Activated CD4-positive, alpha-beta T cell treated with anti-CD3 and anti-CD28 coated beads, Interleukin-2, amount 10 ng/mL, durations not matched to agents 7 days and 5 days (primary cell): ENCODE data around the gene NR0B1. TPM values are rescaled to one million over a fixed set of nuclear protein-coding genes. Genes with fewer than 3 reads are reported as not detected.

Source experiments
- CTCF ChIA-PET: fragments of 350-600 bp; sonication (Branson Sonifier 250); formaldehyde crosslinking; loops from one replicate; lab custom pipeline; 2021; ENCODE audit warnings: antibody characterized with exemption; lab: Charles Lee
- POLR2A ChIA-PET: fragments of 350-600 bp; sonication (Branson Sonifier 250); formaldehyde crosslinking; loops from one replicate; lab custom pipeline; 2021; ENCODE audit warnings: antibody characterized with exemption; lab: Charles Lee
- DNase-seq: peaks from one replicate; pipeline ENCODE4 v3.0.0-alpha.2; 2020
- H3K27ac Mint-ChIP-seq: one replicate; pipeline ENCODE4 v1.8.0; 2021; ENCODE audit warnings: mild to moderate bottlenecking, moderate library complexity, mixed read lengths
- H3K27me3 Mint-ChIP-seq: one replicate; pipeline ENCODE4 v1.8.0; 2021; ENCODE audit warnings: mixed read lengths
- H3K36me3 Mint-ChIP-seq: one replicate; pipeline ENCODE4 v1.8.0; 2021; ENCODE audit warnings: low read depth, mixed read lengths
- H3K4me1 Mint-ChIP-seq: one replicate; pipeline ENCODE4 v1.8.0; 2021; ENCODE audit warnings: mixed read lengths
- H3K4me3 Mint-ChIP-seq: one replicate; pipeline ENCODE4 v1.8.0; 2021; ENCODE audit warnings: mild to moderate bottlenecking, moderate library complexity, mixed read lengths
- H3K9me3 Mint-ChIP-seq: one replicate; pipeline ENCODE4 v1.8.0; 2021; ENCODE audit warnings: mixed read lengths
- total RNA-seq, 2 experiments: library from RNA; stranded (reverse); gene quantifications; one replicate each; pipeline ENCODE4 v1.2.3, GENCODE V29; 2021

Gene NR0B1
- total RNA-seq, 2 experiments from 2014 or later, result not detected

- POLR2A ChIA-PET, result no interaction called here
Measured at GRCh38 chrX:30302956-30303355, 6.2 kb downstream of the NR0B1 start.

GRCh38 chrX:30301963-30302362 lies 7.2 kb downstream of the NR0B1 start:
- peaks cover 6% of the 10 kb centered on the region for H3K27me3 Mint-ChIP-seq
- no peak for DNase-seq
- H3K9me3 Mint-ChIP-seq, result no peaks in the 10 kb centered on the region
- POLR2A ChIA-PET, result no interaction called here
- no peaks in the 10 kb centered on the region for H3K36me3 Mint-ChIP-seq
- no peaks in the 10 kb centered on the region for H3K4me1 Mint-ChIP-seq
- CTCF ChIA-PET, result interaction anchor here (2.1 kb wide), 1 partner anchor 14 kb away, joined by 6 read pairs; no protein-coding TSS in a partner anchor
- no peak overlapping the region for H3K27ac Mint-ChIP-seq
- no peak overlapping the region for H3K4me3 Mint-ChIP-seq

More at GRCh38 chrX:30302956-30303355, 6.2 kb downstream of the NR0B1 start:
- H3K9me3 Mint-ChIP-seq, result no peaks in the 10 kb centered on the region
- H3K4me1 Mint-ChIP-seq, result no peaks in the 10 kb centered on the region
- no peak for DNase-seq
- H3K4me3 Mint-ChIP-seq, result no peak overlapping the region
- H3K27ac Mint-ChIP-seq, result no peak overlapping the region
- CTCF ChIA-PET, result interaction anchor here (2.1 kb wide), 1 partner anchor 15 kb away, joined by 6 read pairs; no protein-coding TSS in a partner anchor
- peaks cover 10% of the 10 kb centered on the region for H3K27me3 Mint-ChIP-seq
- H3K36me3 Mint-ChIP-seq, result no peaks in the 10 kb centered on the region

GRCh38 chrX:30301208-30301607 lies 8.0 kb downstream of the NR0B1 start:
- Mint-ChIP-seq H3K36me3 (no peaks in the 10 kb centered on the region), H3K4me1 (no peaks in the 10 kb centered on the region), H3K27ac (no peak overlapping the region), H3K9me3 (no peaks in the 10 kb centered on the region), H3K4me3 (no peak overlapping the region), H3K27me3 (peaks cover 6% of the 10 kb centered on the region)
- ChIA-PET CTCF (interaction anchor here (2.1 kb wide), 1 partner anchor 13 kb away, joined by 6 read pairs; no protein-coding TSS in a partner anchor), POLR2A (no interaction called here)
- no peak for DNase-seq

GRCh38 chrX:30296408-30297254 lies 12.6 kb downstream of the NR0B1 start:
- Mint-ChIP-seq H3K4me1 (no peaks in the 10 kb centered on the region), H3K36me3 (no peaks in the 10 kb centered on the region), H3K4me3 (no peak overlapping the region), H3K27ac (no peak overlapping the region), H3K27me3 (peaks cover 4% of the 10 kb centered on the region), H3K9me3 (no peaks in the 10 kb centered on the region)
- no peak for DNase-seq
- ChIA-PET POLR2A (no interaction called here), CTCF (interaction anchor here (0.9 kb wide), 1 partner anchor 9 kb away, joined by 4 read pairs; no protein-coding TSS in a partner anchor)

- DNase-seq, result no peak
- ChIA-PET CTCF (no interaction called here), POLR2A (no interaction called here)
- Mint-ChIP-seq H3K27me3 (no peaks in the 10 kb centered on the region), H3K9me3 (no peaks in the 10 kb centered on the region), H3K27ac (no peak overlapping the region), H3K36me3 (no peaks in the 10 kb centered on the region), H3K4me1 (peaks cover 6% of the 10 kb centered on the region), H3K4me3 (no peak overlapping the region)
Measured at GRCh38 chrX:30283456-30284200, 25.6 kb downstream of the NR0B1 start.

- Mint-ChIP-seq H3K27ac (no peak overlapping the region), H3K4me3 (no peak overlapping the region), H3K9me3 (no peaks in the 10 kb centered on the region), H3K27me3 (no peaks in the 10 kb centered on the region), H3K36me3 (no peaks in the 10 kb centered on the region), H3K4me1 (peaks cover 6% of the 10 kb centered on the region)
- ChIA-PET CTCF (no interaction called here), POLR2A (no interaction called here)
- DNase-seq, result no peak
Measured at GRCh38 chrX:30282527-30282926, 26.7 kb downstream of the NR0B1 start.

GRCh38 chrX:30280428-30280827 lies 28.8 kb downstream of the NR0B1 start:
- POLR2A ChIA-PET, result no interaction called here
- Mint-ChIP-seq H3K4me3 (no peak overlapping the region), H3K27ac (no peak overlapping the region), H3K4me1 (peaks cover 6% of the 10 kb centered on the region), H3K9me3 (no peaks in the 10 kb centered on the region), H3K27me3 (no peaks in the 10 kb centered on the region), H3K36me3 (no peaks in the 10 kb centered on the region)
- CTCF ChIA-PET, result interaction anchor here (1.4 kb wide), 1 partner anchor 12 kb away, joined by 3 read pairs; no protein-coding TSS in a partner anchor
- DNase-seq, result no peak

- H3K27me3 Mint-ChIP-seq, result no peaks in the 10 kb centered on the region
- H3K36me3 Mint-ChIP-seq, result no peaks in the 10 kb centered on the region
- H3K27ac Mint-ChIP-seq, result no peak overlapping the region
- peaks cover 6% of the 10 kb centered on the region for H3K4me1 Mint-ChIP-seq
- ChIA-PET POLR2A (no interaction called here), CTCF (no interaction called here)
- no peaks in the 10 kb centered on the region for H3K9me3 Mint-ChIP-seq
- no peak for DNase-seq
- no peak overlapping the region for H3K4me3 Mint-ChIP-seq
Measured at GRCh38 chrX:30278365-30278764, 30.8 kb downstream of the NR0B1 start.

GRCh38 chrX:30275498-30275897 lies 33.7 kb downstream of the NR0B1 start:
- ChIA-PET CTCF (interaction anchor here (0.6 kb wide), 1 partner anchor 711 kb away, joined by 3 read pairs; no protein-coding TSS in a partner anchor), POLR2A (no interaction called here)
- H3K27me3 Mint-ChIP-seq, result no peaks in the 10 kb centered on the region
- H3K4me3 Mint-ChIP-seq, result no peak overlapping the region
- no peak overlapping the region for H3K27ac Mint-ChIP-seq
- no peaks in the 10 kb centered on the region for H3K9me3 Mint-ChIP-seq
- no peaks in the 10 kb centered on the region for H3K36me3 Mint-ChIP-seq
- DNase-seq, result no peak
- H3K4me1 Mint-ChIP-seq, result peaks cover 6% of the 10 kb centered on the region

- Mint-ChIP-seq H3K4me1 (no peaks in the 10 kb centered on the region), H3K9me3 (no peaks in the 10 kb centered on the region), H3K36me3 (no peaks in the 10 kb centered on the region), H3K4me3 (no peak overlapping the region), H3K27me3 (no peaks in the 10 kb centered on the region), H3K27ac (no peak overlapping the region)
- ChIA-PET POLR2A (no interaction called here), CTCF (no interaction called here)
- DNase-seq, result no peak
Measured at GRCh38 chrX:30270639-30271038, 38.6 kb downstream of the NR0B1 start.

GRCh38 chrX:30262763-30263162 lies 46.4 kb downstream of the NR0B1 start:
- ChIA-PET POLR2A (no interaction called here), CTCF (interaction anchor here (0.9 kb wide), 1 partner anchor 10 kb away, joined by 3 read pairs; no protein-coding TSS in a partner anchor)
- no peak for DNase-seq
- H3K27me3 Mint-ChIP-seq, result no peaks in the 10 kb centered on the region
- H3K4me3 Mint-ChIP-seq, result no peak overlapping the region
- no peaks in the 10 kb centered on the region for H3K9me3 Mint-ChIP-seq
- H3K4me1 Mint-ChIP-seq, result no peaks in the 10 kb centered on the region
- H3K36me3 Mint-ChIP-seq, result no peaks in the 10 kb centered on the region
- H3K27ac Mint-ChIP-seq, result no peak overlapping the region

- DNase-seq, result no peak
- H3K27me3 Mint-ChIP-seq, result peaks cover 2% of the 10 kb centered on the region
- no peak overlapping the region for H3K27ac Mint-ChIP-seq
- no peaks in the 10 kb centered on the region for H3K36me3 Mint-ChIP-seq
- no peaks in the 10 kb centered on the region for H3K9me3 Mint-ChIP-seq
- POLR2A ChIA-PET, result no interaction called here
- H3K4me1 Mint-ChIP-seq, result no peaks in the 10 kb centered on the region
- no peak overlapping the region for H3K4me3 Mint-ChIP-seq
- CTCF ChIA-PET, result no interaction called here
Measured at GRCh38 chrX:30261012-30261411, 48.2 kb downstream of the NR0B1 start.

GRCh38 chrX:30259927-30260326 lies 49.3 kb downstream of the NR0B1 start:
- Mint-ChIP-seq H3K27me3 (peaks cover 2% of the 10 kb centered on the region), H3K4me1 (no peaks in the 10 kb centered on the region), H3K4me3 (no peak overlapping the region), H3K9me3 (no peaks in the 10 kb centered on the region), H3K36me3 (no peaks in the 10 kb centered on the region), H3K27ac (no peak overlapping the region)
- DNase-seq, result no peak
- CTCF ChIA-PET, result no interaction called here
- POLR2A ChIA-PET, result no interaction called here
